HTR-8/SVneo (cell line): ENCODE measurements around the gene ADAMTS2.
"Not testable (repeated sequence)": the region's sequence is repeated elsewhere in the genome, so short reads cannot be mapped to it uniquely, and the experiment has no call there.

Source experiments
- DNase-seq: peaks from one replicate; pipeline ENCODE4 v3.0.0; 2011; ENCODE audit warnings: low spot score, mixed read lengths; ENCODE audit not compliant: insufficient read length
- FAIRE-seq: peaks from 2 replicates; lab custom pipeline; 2011; peaks lifted over from hg19 to GRCh38; lab: Jason Lieb, UNC

Gene ADAMTS2

GRCh38 chr5:179225387-179225786 lies 119.9 kb downstream of the ADAMTS2 start:
- FAIRE-seq, result no peak
- DNase-seq, result no peak

GRCh38 chr5:179224741-179225140 lies 120.5 kb downstream of the ADAMTS2 start:
- no peak for DNase-seq
- no peak for FAIRE-seq

DNA sequence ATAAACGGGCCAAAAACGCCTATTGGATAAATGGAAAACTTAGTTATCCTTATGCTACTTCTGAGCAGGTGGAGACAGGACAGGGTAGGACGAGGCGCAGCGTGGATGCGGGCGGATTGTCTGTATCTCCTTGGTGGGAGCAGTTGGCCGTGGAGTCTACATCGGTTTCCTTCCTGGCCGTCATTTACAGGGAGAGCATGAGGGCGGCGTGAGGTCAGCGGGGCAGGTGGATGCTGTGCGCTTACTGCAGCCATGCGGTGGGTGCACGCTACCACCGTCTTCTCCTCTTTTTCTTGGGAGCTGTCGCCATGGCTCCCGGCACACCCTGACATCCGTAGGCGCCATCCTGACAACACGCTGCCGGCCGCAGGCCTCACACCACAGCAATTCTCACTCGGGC lies 121.3 kb downstream of the ADAMTS2 start:
- FAIRE-seq, result no peak
- DNase-seq, result no peak

- no peak for FAIRE-seq
These were observed 121.7 kb downstream of the ADAMTS2 start for GRCh38 chr5:179223528-179223927.

GRCh38 chr5:179222246-179223017 lies 122.8 kb downstream of the ADAMTS2 start:
- FAIRE-seq, result no peak

More at GRCh38 chr5:179223528-179223927, 121.7 kb downstream of the ADAMTS2 start:
- no peak for DNase-seq

GRCh38 chr5:179221877-179222220 lies 123.4 kb downstream of the ADAMTS2 start:
- no peak for DNase-seq
- no peak for FAIRE-seq

More at GRCh38 chr5:179222246-179223017, 122.8 kb downstream of the ADAMTS2 start:
- no peak for DNase-seq

DNA sequence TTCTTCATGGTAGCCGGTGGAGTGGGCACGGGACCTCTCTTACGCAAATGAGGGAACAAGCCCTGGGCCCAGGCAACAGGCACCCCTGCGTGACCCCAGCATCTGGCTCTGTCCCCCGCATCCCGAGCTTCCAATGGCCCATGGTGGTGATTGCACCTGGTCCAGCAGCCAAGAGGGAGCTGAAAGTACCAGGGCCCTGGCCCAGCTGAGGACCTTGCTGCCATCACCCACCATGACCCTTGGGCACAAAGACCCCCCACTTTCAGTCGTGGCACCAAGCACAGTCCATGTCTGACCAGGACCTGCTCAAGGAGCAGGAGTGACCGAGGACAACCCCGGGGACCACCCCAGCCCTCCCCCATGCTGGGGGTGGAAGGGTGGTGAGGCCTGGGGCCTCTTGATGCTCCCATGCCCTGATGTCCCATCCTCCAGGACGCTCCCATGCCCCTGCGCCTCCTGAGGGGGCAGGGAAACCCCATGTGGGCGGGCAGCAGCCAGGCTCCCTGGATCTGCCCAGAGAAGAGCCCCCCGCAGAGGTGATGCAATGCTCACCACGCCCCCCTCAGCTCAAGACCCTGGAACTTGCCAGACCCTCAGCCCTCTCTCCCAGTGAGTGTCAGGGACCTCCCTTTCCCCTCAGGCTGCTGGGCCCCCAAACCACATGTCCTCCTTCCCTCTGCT lies 123.9 kb downstream of the ADAMTS2 start:
- DNase-seq (no peak), FAIRE-seq (no peak)

DNA sequence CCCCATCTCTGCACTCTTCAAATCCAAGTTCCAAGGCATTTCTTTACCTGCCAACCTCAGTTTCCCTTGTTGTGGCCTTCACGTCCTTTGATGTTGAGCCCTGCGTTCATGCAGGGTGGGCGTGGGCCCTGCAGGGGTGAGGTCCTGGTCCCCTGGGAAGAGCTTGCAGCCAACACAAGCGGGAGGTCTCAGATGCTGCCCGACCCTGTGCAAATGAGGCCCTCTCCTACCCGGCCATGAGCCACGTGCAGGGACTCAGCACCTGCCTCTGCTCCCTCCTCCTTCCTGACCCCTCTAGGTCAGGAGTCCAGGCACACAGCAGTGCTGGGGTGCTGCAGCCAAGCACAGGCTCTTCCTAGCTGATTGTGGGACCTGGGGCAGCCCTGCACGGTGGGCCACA lies 124.5 kb downstream of the ADAMTS2 start:
- DNase-seq (no peak), FAIRE-seq (no peak)

DNA sequence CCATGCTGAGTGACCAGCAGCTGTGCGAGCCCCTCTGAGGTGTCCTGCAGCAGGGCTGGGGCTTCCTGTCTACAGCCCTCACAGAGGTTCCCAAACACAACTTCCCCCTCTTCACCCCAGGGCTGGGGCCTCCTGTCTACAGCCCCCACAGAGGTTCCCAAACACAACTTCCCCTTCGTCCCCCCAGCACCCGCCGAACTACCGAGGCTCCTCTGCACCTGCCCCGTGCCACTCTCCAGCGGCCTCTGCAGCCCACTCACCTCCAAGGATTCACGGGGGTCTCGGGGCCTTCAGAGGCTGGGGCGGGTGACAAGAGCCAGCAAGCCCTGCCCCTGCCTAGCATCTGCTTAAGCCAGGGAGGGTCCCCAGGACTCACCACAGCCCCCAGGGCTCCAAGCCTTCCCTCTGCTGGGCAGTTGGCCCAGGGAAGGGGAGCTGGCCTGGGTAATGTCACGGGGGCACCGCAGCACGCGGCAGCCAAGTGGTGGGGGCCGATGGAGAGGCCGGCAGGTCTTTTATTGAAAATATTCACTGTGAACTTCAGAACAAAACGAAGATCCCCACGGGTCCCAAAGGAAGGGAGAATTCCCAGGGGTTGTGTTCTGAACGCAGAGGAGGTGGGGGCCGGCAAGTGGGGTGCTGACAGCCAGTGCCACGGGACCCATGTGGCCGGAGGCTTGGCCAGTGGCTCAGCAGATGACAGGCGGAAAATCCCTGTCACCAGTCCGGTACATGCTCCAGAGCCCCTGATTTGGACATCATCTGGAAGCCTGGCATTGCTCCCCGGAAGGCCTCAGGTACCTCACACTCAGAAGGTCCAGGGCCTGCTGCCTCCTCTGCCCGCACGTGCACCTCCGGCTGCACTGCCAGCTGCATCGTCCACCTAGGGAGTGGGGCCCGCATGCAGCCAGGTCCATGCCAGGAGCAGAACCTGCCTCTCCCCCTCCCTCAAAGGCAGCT lies 125.3 kb downstream of the ADAMTS2 start:
- FAIRE-seq (no peak), DNase-seq (no peak)

DNA sequence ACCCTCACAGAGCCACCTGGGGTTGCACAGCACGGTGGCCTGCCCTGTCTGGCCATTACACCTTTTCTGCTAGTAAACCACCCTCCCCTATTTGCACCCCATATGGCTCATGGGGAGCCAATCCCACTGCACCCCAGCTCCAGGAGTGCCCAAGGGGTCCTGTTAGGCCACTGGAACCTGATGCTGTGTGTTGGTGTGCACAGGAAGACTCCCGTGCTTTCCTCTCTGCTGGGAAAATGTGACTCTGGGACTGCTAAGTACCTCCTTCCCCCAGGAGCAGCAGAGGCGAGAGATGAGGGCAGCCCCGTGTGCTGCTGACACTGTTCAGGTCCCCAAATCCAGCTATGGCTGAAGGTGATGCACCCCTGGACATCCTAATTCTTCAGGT lies 126.3 kb downstream of the ADAMTS2 start:
- no peak for FAIRE-seq
- DNase-seq, result no peak

DNA sequence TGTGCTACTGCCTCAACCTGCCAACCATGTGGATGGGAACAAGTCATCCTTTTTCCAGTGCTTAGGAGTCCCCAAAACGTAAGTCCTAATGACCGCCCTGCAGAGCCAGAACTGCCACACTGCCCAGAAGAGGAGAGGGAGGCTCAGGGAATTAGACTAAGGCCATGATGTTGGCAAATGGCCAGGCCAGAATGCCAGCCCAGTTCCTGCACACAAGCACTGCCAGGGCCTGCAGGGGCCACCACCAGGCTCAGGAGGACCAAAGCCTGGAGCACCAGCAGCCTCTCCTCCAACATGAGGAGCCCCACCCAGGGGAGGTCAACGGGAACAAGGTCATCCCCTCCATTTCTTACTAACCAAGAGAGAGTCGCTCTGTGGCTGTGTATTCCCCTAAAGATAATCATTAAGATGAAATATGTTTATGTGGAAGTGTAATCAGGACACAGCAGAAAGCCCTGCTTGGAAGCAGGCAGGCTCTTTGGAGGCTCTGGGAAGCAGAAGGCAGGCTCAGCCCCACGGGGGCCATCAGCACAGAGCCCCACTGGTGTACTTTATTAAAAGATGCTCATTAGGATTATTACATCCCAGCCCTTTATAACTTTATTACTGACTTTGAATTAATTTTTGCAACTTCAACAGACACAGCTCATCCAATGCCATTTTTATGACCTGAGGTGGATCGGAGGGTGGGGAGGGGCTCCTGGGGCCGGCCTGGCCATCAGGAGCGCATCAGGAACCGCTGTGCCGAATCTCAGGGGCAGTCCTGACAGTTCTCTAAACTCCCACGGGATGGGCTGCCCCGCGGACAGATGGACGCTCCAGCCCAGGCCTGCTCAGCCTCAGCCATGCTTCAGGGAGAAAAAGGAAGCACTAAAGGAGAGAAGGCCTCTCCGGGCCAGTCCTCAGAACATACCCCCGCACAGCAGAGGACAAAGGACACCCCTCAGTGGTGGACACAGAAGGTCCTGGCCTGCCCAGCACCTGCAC lies 127.0 kb downstream of the ADAMTS2 start:
- FAIRE-seq, result no peak
- no peak for DNase-seq

- FAIRE-seq (no peak), DNase-seq (peak; percentile 25)
These were observed 127.9 kb downstream of the ADAMTS2 start for GRCh38 chr5:179217356-179217755.

DNA sequence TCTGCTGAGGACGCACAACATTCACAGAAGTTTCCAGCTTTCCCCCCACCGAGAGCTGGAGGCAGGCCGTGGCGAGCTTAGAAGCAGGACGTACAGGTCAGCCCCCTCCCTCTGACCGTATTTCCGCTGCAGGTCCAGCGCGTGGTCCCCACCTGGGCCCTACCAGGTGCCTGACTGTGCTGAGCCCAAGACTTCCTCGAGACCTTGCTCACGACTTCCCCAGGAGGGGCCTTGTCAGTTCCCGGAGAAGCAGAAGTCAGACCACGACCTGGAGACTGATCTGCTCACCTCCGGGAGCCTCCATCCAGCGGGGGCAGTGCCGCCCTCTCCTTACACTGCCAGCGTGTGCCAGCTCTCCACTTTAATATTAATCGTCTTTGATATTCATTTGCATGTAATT lies 128.9 kb downstream of the ADAMTS2 start:
- not testable (repeated sequence) for FAIRE-seq, DNase-seq

GRCh38 chr5:179215576-179215975 lies 129.7 kb downstream of the ADAMTS2 start:
- DNase-seq (no peak), FAIRE-seq (peak; percentile 36)

DNA sequence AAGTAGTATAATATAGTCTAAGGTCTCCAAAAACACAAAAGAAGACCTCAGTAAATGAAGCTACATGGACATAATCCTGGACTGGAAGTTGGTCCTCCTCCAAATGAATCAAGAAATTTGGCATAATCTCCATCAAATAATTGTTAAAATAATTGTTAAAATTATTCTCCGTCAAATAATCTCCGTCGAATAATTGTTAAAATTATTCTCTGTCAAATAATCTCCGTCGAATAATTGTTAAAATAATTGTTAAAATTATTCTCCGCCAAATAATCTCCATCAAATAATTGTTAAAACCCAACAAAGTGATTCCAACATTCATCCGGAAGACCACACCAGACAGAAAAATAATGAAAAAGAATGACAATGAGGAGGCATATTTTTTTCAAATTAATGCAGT lies 130.6 kb downstream of the ADAMTS2 start:
- FAIRE-seq, result no peak
- no peak for DNase-seq

DNA sequence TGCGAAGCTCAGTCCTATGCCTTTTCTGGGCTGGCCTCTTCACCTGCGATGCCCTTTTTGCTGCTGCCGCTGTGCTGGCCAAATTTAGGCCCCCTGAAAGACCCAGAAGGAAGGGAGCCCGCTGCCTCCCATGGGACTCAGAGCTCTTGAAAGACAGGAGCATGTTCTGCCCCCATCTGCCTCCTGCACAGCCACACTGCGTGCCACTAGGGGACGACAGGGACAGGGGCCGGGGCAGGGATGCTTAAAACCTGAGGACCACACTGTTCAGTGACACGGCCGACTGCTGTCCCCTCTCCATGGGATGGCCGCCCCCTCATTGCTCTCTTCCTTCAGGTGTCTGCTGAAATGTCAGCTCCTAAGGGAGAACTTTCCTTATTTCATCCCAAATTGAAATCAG lies 132.4 kb downstream of the ADAMTS2 start:
- no peak for FAIRE-seq
- DNase-seq, result no peak

DNA sequence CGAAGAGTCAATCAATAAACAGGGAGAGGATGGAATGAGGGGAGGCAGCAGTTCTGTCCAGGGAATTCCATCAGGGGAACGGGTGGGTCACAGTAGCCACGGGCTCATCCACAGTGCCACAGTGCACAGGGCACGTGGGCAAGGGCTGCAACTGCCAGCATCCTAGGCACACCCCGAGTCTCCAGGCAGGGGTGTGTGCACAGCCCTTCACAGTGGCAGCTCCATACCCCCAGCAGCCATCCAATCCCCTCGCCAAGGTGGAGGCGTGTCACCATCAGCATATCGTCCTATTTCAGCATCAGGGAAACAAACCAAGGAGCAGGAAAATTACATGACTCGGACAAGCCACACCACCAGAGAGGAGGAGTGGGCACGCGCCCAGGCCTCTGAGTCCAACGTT lies 133.6 kb downstream of the ADAMTS2 start:
- no peak for DNase-seq
- FAIRE-seq, result no peak

GRCh38 chr5:179211068-179211467 lies 134.2 kb downstream of the ADAMTS2 start:
- FAIRE-seq (no peak), DNase-seq (no peak)

- FAIRE-seq, result no peak
- no peak for DNase-seq
These were observed 134.8 kb downstream of the ADAMTS2 start for GRCh38 chr5:179210478-179210877.
